K562 (cell line): Measurements from ENCODE around the gene SETD5. TPM values are rescaled to one million over a fixed set of nuclear protein-coding genes. Genes with fewer than 3 reads are reported as not detected.

Experiments used
- MGA ChIP-seq: fragments of 450-650 bp; IDR thresholded peaks from 2 replicates; pipeline ENCODE4 v1.6.1; 2016; ENCODE audit warnings: mild to moderate bottlenecking, moderate library complexity
- STAT5A ChIP-seq: IDR thresholded peaks from 2 replicates; pipeline ENCODE4 v1.6.1; 2012; ENCODE audit warnings: low read length, inconsistent platforms, borderline replicate concordance
- TBP ChIP-seq: optimal IDR thresholded peaks from 2 replicates; pipeline ENCODE3; 2011; ENCODE audit warnings: low read depth, low read length, improper control_type of control experiment
- U2AF2 ChIP-seq: fragments of 200-400 bp; formaldehyde crosslinking; optimal IDR thresholded peaks from 2 replicates; pipeline ENCODE3; 2017; ENCODE audit warnings: low read depth, mild to moderate bottlenecking, low read length
- polyA plus RNA-seq, 8 experiments: library from polyadenylated mRNA; depleted of rRNA in 4 of 8; stranded (reverse) in 5 of 8; unstranded in 3 of 8; fragments of >200 nt; fragmentation: Nextera tagmentation in 2 of 8; fragmentation: Illumina TruSeq in 1 of 8; extraction: Ambion mirVana in 2 of 8; extraction: Trizol in 1 of 8; gene quantifications; 2 replicates each; pipeline versions ENCODE4 v1.2.1 to v1.2.3, GENCODE V29; 2011 to 2014; ENCODE audit warnings: inconsistent platforms in 1 of 8, missing spikeins in 1 of 8
- total RNA-seq, 7 experiments: library from RNA; depleted of rRNA in 6 of 7; stranded (reverse); fragments of >200 nt in 6 of 7; fragmentation: Illumina TruSeq in 2 of 7; extraction: Trizol in 2 of 7; gene quantifications; 2 replicates each; pipeline versions ENCODE4 v1.2.1 to v1.2.3, GENCODE V29; 2011 to 2021; ENCODE audit warnings: low replicate concordance in 1 of 7

SETD5 gene
- total and polyA plus RNA-seq, 9 of the 15 experiments (the other 6 are each of a cell fraction or from before 2014, with no cell fraction given): 20.8 to 135 (median 87.2) TPM

DNA sequence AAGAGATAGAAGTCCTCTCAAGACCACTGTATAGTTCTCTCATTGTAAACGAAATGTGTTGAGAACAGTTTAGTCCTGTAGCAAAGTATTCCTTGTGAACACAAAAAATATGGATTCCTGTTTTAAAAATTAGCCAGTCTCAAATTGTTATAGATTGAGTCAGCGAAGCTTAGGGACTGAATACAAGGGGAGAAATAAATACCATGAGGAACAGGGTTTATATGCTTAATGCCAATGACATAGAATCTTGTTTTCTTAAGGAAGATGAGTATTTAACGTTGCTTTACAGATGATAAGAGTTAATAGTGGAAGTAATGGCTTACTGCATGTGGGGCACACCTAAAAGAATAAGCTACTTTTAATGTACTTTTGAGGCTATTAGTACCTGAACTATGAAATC lies 37.9 kb downstream of the SETD5 start (continued):
- TF ChIP-seq MGA: no peak
- no peak for TF ChIP-seq U2AF2
- TF ChIP-seq TBP: no peak
- no peak for TF ChIP-seq STAT5A
- TF ChIP-seq, all 486 proteins: peak for 0
